HG03039 (cell line): Measurements from ENCODE around the gene CIBAR2.

ENCODE experiments used
- ATAC-seq: cut with Tn5 transposase; IDR thresholded peaks from one replicate; pipeline ENCODE4 v1.9.1; 2021; ENCODE audit warnings: mild to moderate bottlenecking, moderate library complexity; ENCODE audit not compliant: unreplicated experiment

CIBAR2 gene

DNA sequence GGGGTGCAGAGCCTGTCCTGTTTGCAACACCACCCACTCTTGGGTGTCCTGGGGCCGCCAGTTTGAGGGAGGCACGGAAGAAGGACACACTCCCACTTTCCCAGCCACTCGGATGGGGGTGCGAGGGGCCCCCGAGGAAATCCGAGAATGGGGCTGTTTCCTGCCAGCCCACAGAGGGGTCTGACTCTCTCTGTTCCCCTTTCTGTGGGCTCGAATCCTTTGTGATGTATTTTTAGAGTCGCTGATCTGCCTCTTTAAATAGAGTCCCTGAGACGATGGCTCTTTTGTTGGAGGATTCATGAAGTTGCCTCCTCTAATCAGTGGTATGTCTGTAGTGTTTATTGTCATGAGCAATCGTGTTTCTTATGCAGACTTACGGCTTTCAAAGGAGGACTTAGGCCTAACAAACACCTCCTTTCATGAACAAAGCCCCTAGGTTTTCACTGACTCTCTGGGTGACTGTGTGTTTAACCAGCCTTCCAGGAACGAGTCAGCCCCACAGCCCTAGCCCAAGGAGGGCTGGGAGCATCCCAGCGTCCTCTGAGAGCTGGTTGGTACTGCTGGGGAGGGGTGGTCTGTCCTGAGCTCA lies 29.1 kb downstream of the CIBAR2 start:
- ATAC-seq, result no peak

- no peak for ATAC-seq
These were observed 29.9 kb downstream of the CIBAR2 start for GRCh38 chr16:85082173-85083050.

DNA sequence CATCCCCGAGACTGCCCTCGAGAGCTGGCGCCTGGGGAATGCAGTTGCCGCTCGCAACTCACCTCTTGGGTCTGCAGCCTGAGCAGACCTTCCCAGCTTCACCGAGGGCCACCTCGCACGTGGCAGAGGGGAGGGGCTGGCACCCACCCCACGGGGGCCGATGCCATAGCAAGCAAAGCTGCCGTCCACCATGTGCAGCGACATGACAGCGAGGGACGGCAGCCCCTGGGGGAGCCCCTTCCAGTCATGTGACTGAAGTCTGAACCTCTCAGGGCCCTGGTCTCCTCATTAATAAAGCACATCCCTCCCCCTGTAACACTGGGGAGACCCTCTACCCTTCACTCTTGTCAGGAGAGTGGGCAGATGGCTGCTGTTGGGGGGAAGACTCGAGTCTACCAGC lies 30.5 kb downstream of the CIBAR2 start:
- no peak for ATAC-seq

DNA sequence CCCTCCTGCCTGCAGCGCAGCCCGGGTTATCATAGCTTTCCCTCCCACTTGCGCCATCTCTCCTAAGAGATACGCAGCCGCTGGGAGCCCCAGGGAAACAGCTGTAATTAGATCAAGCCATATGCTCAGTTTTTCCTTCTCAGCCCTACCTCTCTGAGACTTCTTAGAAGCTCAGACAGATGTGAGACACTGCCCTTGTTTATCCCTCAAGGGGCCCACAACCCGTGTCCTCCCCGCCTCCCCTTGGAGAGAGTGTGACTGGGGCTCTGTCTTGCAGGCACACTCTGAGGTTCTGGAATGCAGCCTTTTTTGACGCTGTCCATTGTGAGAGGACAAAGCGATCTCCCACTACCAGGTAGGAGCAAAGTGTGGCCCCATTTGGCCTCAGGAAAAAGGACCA lies 31.2 kb downstream of the CIBAR2 start:
- no peak for ATAC-seq

DNA sequence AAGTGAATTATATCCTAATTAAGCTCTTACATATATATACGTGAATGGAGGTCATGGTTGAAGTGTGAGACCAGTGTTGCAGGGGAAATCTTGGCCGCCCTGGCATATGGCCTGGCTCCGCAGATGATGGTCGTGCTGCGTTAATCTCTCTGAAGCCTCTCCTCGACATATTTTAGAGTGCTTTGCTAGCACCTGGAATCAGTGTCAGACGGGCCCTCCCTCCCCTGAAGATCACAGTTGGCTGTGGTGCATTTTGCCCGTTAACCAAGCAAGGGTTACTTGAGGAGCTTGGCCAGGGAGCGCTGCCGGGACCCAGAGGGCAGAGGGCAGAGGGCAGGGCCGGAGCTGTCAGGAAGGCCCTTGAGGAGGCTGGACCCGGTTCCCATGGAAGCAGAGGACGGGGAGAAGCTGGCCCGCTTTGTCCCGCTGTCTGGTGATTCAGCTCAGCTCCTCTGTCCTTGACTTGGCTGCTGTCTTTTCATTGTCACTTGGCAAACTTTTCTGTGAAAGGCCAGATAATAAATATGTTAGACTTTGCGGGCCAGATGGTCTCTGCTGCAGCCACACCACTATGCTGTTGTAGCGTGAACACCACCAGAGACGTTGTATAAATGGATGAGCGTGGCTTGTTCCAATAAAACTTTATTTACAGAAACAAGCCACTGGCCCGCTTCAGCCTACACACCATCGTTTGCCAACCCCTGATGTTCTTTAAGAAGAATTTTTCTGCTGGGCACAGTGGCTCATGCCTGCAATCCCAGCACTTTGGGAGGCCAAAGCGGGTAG lies 32.3 kb downstream of the CIBAR2 start:
- ATAC-seq, result no peak

GRCh38 chr16:85078952-85079351 lies 33.3 kb downstream of the CIBAR2 start:
- no peak for ATAC-seq

GRCh38 chr16:85078226-85078625 lies 34.0 kb downstream of the CIBAR2 start:
- no peak for ATAC-seq

DNA sequence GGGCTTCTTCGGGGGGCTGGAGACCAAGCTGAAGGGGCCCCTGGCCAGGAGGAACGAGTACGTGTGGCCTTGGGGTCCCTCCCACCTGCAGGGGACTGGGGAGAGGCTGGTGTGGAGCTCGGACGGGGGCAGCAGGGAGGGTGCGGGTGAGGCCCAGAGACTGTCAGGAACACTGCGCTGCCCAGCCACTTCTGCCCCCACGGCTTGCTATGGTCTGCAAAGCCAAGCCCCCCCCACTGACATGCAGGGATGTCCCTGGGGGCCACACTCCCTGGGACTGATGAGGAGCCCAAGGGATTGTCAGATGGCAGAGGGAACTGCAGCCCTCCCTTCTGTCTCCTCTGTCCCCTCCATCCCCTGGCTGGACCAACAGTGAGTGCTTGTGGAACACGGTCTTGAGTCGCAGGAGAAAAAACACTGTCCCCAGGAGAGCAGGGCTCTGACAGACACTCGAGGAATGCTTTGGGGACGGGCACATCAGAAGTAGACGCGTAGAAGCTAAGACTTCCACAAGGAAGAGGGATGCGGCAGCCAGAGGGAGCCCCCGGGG lies 34.6 kb downstream of the CIBAR2 start:
- ATAC-seq, result no peak

- no peak for ATAC-seq
These were observed 35.2 kb downstream of the CIBAR2 start for GRCh38 chr16:85077039-85077438.

GRCh38 chr16:85075236-85075924 lies 36.9 kb downstream of the CIBAR2 start:
- no peak for ATAC-seq

DNA sequence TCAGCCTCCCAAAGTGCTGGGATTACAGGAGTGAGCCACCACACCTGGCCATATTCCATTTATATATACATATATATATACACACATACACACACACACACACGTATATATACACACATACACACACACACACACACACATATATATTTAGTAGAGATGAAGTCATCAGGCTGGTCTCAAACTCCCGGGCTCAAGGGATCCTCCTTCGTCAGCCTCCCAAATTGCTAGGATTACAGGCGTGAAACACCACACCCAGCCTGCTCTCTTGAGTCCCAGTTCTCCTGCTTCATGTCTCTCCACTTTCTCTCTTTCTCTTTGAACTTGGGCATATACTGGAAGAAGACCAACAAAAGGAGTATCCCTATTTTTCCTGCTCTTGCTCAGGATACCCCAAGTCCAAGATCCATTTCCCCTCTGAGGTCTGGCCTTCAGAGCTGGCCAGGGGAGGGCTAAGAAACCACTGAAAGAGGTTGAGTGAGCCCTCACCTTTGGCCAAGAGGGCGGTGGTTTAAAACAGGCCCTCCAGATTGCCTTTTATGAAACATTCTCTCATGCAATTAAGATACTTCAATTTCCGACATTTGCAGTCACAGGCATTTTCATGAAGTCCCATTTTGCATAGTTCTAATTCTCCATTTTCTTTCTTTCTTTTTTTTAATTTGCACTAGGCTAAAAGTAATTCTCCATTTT lies 37.9 kb downstream of the CIBAR2 start:
- ATAC-seq, result no peak

DNA sequence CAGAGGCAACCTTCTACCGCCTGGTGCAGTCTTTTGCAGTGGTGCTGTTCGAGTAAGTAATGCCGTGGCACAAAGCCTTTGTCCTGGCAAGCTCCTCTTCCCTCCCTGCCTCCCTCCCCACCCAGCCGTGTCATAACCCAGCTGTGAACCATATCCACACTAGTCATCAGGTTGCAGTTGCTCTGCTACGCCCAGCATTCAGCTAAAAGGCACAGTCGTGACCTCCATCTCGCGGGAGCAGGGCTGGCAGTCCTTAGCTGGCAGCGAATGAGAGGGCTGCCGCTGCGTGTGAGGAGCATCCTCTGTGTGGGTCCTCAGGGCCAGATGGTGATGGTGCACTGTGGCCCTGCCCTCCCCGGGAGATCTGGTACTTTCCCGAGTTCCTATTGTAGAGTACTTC lies 39.3 kb downstream of the CIBAR2 start:
- no peak for ATAC-seq

DNA sequence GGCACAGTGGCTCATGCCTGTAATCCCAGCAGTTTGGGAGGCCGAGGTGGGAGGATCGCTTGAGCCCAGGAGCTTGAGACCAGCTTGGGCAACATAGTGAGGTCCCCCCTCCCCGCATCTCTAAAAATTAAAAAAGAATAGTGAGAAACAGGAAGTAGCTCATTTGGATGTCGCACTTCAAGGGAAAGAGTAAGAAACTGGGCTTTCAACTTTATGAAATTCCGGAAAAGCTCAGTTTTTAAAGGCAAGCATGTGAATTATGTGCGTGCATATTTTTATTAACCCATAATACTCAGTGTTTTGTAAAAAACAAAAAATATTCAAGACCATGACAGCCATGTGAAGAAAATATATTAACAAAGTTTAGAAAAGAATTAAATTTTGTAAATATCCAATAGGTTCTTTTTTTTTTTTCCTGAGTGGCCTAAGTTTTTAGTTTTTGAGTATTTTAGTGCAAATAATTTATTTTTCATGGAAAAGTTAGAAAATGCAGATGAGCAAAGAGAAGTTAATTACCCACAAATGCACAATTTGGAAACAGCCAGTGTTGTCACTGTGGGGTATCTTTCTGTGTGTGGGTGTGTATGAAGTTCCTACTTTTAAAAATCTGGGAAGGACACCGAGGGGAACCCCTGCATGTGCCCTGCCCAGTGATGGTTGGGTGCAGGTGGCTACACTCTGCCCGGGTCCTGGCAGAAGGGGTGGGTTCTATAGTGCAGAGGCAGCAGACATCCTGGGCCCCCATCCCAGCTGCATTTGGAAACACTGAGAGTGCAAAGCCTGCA lies 40.0 kb downstream of the CIBAR2 start:
- no peak for ATAC-seq

DNA sequence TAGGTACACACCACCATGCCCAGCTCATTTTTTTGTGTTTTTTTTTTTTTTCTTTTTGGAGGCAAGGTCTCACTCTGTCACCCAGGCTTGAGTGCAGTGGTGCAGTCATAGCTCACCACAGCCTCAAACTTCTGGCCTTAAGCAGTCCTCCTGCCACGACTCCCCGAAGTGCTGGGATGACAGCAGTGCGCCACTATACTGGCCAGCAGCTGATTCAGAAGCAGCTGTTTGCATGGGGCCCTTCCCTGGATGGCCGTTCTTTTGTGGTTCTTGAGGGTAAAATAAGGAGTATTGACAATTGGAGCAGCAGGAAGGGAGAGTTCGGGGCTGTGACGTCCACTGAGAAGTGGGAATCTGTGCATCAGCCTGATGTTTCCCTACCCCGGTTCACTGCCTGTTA lies 43.1 kb downstream of the CIBAR2 start:
- ATAC-seq, result no peak

GRCh38 chr16:85068746-85069145 lies 43.5 kb downstream of the CIBAR2 start:
- ATAC-seq, result no peak

DNA sequence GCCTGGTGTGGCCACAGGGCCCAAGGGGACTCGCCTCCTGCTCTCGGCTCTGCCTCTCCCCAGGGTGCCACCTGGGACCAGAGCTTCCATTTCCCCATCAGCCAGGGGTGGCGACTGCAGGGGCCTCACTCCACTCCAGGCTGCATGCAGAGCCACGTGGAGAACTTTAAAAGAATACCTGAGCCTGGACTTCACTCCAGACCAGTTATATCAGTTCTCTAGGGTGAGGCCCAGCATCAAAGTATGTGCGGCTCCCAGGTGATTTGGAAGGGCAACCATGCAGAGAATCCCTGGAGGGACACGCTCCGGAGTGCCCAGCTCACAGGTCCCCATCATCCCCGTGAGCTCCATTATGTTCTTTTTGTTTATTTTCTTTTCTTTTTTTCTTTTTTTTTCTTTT lies 44.8 kb downstream of the CIBAR2 start:
- no peak for ATAC-seq

GRCh38 chr16:85067024-85067423 lies 45.2 kb downstream of the CIBAR2 start:
- ATAC-seq, result no peak

- no peak for ATAC-seq
These were observed 45.9 kb downstream of the CIBAR2 start for GRCh38 chr16:85066346-85066885.

- ATAC-seq, result no peak
These were observed 47.2 kb downstream of the CIBAR2 start for GRCh38 chr16:85065099-85065498.
